HepG2 (cell line): ENCODE data around the gene FBXO5. TPM values are rescaled to one million over a fixed set of nuclear protein-coding genes. Genes with fewer than 3 reads are reported as not detected.
A peak's percentile ranks its signal among the peaks of the same experiment; 100 is the strongest.

Source experiments
- CTCF ChIP-seq: sonication (generic); formaldehyde crosslinking; IDR thresholded peaks from 2 replicates; pipeline ENCODE4 v1.5.0; 2020; ENCODE audit warnings: mild to moderate bottlenecking, missing genetic modification reagents, moderate library complexity
- E2F2 ChIP-seq: sonication (generic); formaldehyde crosslinking; IDR thresholded peaks from 2 replicates; pipeline ENCODE4 v1.4.0; 2020; ENCODE audit warnings: missing genetic modification reagents, borderline replicate concordance
- HNF4A ChIP-seq: sonication (generic); formaldehyde crosslinking; IDR thresholded peaks from 2 replicates; pipeline ENCODE4 v1.4.0; 2020; ENCODE audit warnings: missing genetic modification reagents
- IRF2 ChIP-seq: IDR thresholded peaks from 2 replicates; pipeline ENCODE4 v1.6.1; 2018; ENCODE audit warnings: missing genetic modification reagents, missing compliant biosample characterization
- JUNB ChIP-seq: sonication (generic); formaldehyde crosslinking; IDR thresholded peaks from 2 replicates; pipeline ENCODE4 v1.8.0; 2022; ENCODE audit warnings: missing genetic modification reagents, mild to moderate bottlenecking, borderline replicate concordance
- KLF9 ChIP-seq: IDR thresholded peaks from 2 replicates; pipeline ENCODE4 v1.6.1; 2016; ENCODE audit warnings: low read depth
- MIER2 ChIP-seq: IDR thresholded peaks from 2 replicates; pipeline ENCODE4 v1.6.1; 2016; ENCODE audit warnings: missing biosample characterization, missing genetic modification reagents
- PPARG ChIP-seq: conservative IDR thresholded peaks from 2 replicates; pipeline ENCODE4 v1.6.1; 2016; ENCODE audit warnings: missing biosample characterization, missing genetic modification reagents
- SRSF1 ChIP-seq: fragments of 200-400 bp; formaldehyde crosslinking; optimal IDR thresholded peaks from 2 replicates; pipeline ENCODE3; 2017; ENCODE audit warnings: mild to moderate bottlenecking, low read depth, low read length, moderate library complexity
- STAG1 ChIP-seq: sonication (generic); formaldehyde crosslinking; IDR thresholded peaks from 2 replicates; pipeline ENCODE4 v1.4.0; 2020; ENCODE audit warnings: missing genetic modification reagents
- SUZ12 ChIP-seq: fragments of 150-350 bp; IDR thresholded peaks from 2 replicates; pipeline ENCODE4 v1.6.1; 2014; ENCODE audit warnings: low read depth, low read length
- SYNCRIP ChIP-seq: fragments of 200-400 bp; formaldehyde crosslinking; IDR thresholded peaks from 2 replicates; pipeline ENCODE4 v1.6.1; 2018; ENCODE audit warnings: mild to moderate bottlenecking, low read depth, low read length; ENCODE audit not compliant: insufficient read depth
- TOE1 ChIP-seq: sonication (generic); formaldehyde crosslinking; IDR thresholded peaks from 2 replicates; pipeline ENCODE4 v1.4.0; 2020; ENCODE audit warnings: mild to moderate bottlenecking, missing genetic modification reagents
- UBTF ChIP-seq: sonication (generic); formaldehyde crosslinking; IDR thresholded peaks from 2 replicates; pipeline ENCODE4 v1.4.0; 2020; ENCODE audit warnings: mild to moderate bottlenecking, missing genetic modification reagents
- XRCC5 ChIP-seq: fragments of 200-400 bp; formaldehyde crosslinking; optimal IDR thresholded peaks from 2 replicates; pipeline ENCODE3; 2017; ENCODE audit warnings: mild to moderate bottlenecking, low read length
- ZFX ChIP-seq: sonication (generic); formaldehyde crosslinking; IDR thresholded peaks from 2 replicates; pipeline ENCODE4 v1.4.0; 2020; ENCODE audit warnings: mild to moderate bottlenecking, low read depth, missing genetic modification reagents, moderate library complexity
- ZMYM4 ChIP-seq: sonication (generic); formaldehyde crosslinking; IDR thresholded peaks from 2 replicates; pipeline ENCODE4 v1.8.1; 2023; ENCODE audit warnings: mild to moderate bottlenecking, missing genetic modification reagents
- ZNF142 ChIP-seq: sonication (generic); formaldehyde crosslinking; IDR thresholded peaks from 2 replicates; pipeline ENCODE4 v1.4.0; 2020; ENCODE audit warnings: missing genetic modification reagents
- ZSCAN9 ChIP-seq: IDR thresholded peaks from 2 replicates; pipeline ENCODE4 v1.6.1; 2016; ENCODE audit warnings: borderline replicate concordance
- polyA plus RNA-seq, 8 experiments: library from polyadenylated mRNA; depleted of rRNA in 3 of 8; stranded (reverse) in 7 of 8; unstranded in 1 of 8; fragments of >200 nt; fragmentation: Illumina TruSeq in 4 of 8; extraction: Trizol in 4 of 8; gene quantifications; 2 replicates each; pipeline versions ENCODE4 v1.2.1 to v1.2.3, GENCODE V29; 2011 to 2016; ENCODE audit warnings: low read depth in 4 of 8, missing spikeins in 1 of 8, mixed read lengths in 1 of 8; ENCODE audit not compliant: insufficient read depth in 1 of 8
- total RNA-seq, 5 experiments: library from RNA; depleted of rRNA; stranded (reverse); fragments of >200 nt; fragmentation: Illumina TruSeq; extraction: Trizol; gene quantifications; 2 replicates each; pipeline ENCODE4 v1.2.3, GENCODE V29; 2016; ENCODE audit warnings: low read depth in 1 of 5

FBXO5 gene
- total and polyA plus RNA-seq, 2 of the 13 experiments (the other 11 are each of a cell fraction or from before 2014, with no cell fraction given): 15.8 to 41.5 TPM

GRCh38 chr6:153023977-153024708 lies 41.3 kb upstream of the FBXO5 start (continued):
- TF ChIP-seq SRSF1: no peak
- TF ChIP-seq TOE1: 0 out of 2 replicates have a peak, but pooled peaks have one; percentile 47
- TF ChIP-seq KLF9 (CRISPR knock-in tag): no peak
- peak; percentile 32; the same call in 1 of the 2 replicates for TF ChIP-seq ZMYM4
- TF ChIP-seq SUZ12: no peak
- TF ChIP-seq STAG1: peak; percentile 83
- TF ChIP-seq PPARG: 0 out of 2 replicates have a peak, but pooled peaks have one; percentile 26
- peak; percentile 22 for TF ChIP-seq XRCC5
- no peak for TF ChIP-seq UBTF (CRISPR knock-in tag)
- TF ChIP-seq ZNF142 (CRISPR knock-in tag): no peak
- TF ChIP-seq HNF4A: no peak
- TF ChIP-seq CTCF (CRISPR knock-in tag): peak; percentile 92
- TF ChIP-seq JUNB (CRISPR knock-in tag): no peak
- no peak for TF ChIP-seq E2F2
- no peak for TF ChIP-seq ZSCAN9
- TF ChIP-seq ZFX: no peak
- 0 out of 2 replicates have a peak, but pooled peaks have one; percentile 29 for TF ChIP-seq MIER2 (CRISPR knock-in tag)
- TF ChIP-seq SYNCRIP: no peak
- TF ChIP-seq IRF2: peak; percentile 58; the same call in 1 of the 2 replicates
